T47D (cell line): ENCODE results near the gene CYP51A1.
"Not testable (repeated sequence)": the region's sequence is repeated elsewhere in the genome, so short reads cannot be mapped to it uniquely, and the experiment has no call there.

ENCODE experiments used
- DNase-seq, 2 experiments: peaks; one replicate each; pipeline versions ENCODE4 v3.0.0 to v3.0.0-alpha.2; 2011 to 2012; ENCODE audit warnings: low read depth in 1 of 2, low spot score in 1 of 2
- JUND ChIP-seq: IDR thresholded peaks from 2 replicates; pipeline ENCODE4 v1.6.1; 2012; ENCODE audit warnings: low read depth
- in situ Hi-C: cut with HindIII; loops from 2 replicates; pipeline ENCODE4 v1.10.0; 2016; ENCODE audit warnings: low sequenced_read_pairs, low pct_unique_long_range_greater_than_20kb

CYP51A1 gene

DNA sequence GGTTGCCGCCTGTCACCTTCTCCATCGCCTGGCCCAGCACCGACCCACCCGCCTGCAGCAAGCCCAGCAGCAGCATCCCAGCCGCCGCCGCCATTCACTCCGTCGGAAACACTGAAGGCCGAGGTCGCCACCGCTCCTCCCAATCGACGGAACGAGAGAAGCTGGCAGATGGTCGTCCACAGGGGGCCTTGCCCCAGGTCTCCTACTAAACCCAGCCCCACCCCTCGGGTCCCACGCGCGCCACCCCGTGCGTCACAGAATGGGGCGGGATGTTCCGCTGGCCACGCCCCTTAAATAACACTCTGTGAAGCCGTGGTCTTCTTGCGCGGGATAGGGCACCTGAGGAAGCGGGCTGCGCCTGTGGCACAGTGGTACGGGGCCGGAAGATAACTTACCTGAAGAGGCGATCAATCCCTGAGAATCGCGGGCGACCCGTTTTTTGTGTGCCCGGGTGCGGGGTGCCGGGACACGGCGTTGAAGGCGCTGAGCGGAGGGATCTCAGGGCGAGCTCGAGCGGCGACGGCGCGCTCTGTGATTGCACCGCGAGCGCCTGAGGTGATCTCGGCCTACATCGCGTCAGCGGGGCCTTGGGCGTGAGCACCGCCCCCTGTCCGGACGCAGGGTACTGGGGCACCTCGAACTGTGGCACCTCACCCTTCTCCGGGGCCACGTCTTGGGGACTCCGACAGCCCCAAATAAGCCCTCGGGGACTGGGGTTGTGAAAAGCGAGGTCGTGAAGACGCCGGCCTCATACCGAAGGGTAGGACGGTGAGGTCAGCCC lies at the start of gene CYP51A1:
TSS of gene CYP51A1 (minus strand) at position 207 of the 781 bp plus-strand sequence. CDS start at position 94, 113 bp downstream.
- TF ChIP-seq JUND = no peak
- peak; percentile 68 to 91 for DNase-seq
- in situ Hi-C loops = no loop called here

DNA sequence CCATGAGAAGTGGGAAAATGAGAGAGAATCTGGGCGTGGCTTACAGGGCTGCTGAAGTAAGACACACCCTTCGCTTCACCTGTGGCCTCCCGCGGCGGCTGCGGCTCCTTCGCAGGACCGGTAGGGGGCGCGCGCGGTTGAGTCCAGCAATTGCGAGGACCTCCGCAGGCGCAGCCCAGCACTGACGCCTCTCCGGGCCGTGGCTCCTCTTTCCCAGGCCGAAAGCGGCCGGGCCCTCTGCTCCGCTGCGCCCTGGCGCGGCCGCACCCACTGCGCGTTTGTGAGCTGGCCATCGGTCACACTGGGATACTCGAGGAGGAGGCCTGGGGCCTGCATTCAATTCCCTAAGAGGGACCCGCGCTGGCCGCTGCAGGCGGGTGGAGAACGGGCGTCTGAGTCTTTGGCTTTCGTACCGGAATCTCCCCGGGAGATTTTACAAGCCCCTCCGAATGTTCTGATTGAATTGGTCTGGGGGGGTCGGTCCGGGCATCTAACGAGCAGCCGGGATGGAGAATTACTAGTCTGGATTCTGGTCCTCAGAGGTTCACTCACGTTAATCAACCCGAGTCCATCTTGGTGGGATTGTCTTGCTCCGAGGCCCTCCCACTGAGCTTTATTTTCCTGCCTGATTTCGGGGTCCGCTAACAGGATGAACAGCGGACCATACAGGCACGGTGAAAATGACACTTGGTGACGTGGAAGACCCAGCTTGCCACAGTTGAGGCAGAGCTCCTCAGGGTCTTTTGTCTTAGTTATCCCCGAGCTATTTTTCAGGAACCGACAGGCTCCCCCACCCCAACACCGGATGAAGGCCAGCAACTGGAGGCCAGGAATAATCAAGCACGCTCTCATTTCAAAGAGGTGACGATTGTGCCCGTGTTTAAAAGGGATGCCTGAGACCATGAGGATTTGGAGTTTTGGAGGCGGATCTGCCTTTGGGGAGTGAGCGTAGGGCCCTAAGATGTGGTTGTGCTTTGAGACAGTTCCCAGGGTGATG lies 44.9 kb upstream of the CYP51A1 start, which contains the start of gene LRRD1:
TSS of gene LRRD1 (minus strand) at position 215 of the 997 bp plus-strand sequence. CDS start 13,940 bp downstream, outside the sequence.
- in situ Hi-C loops = no loop called here
- no peak for DNase-seq

DNA sequence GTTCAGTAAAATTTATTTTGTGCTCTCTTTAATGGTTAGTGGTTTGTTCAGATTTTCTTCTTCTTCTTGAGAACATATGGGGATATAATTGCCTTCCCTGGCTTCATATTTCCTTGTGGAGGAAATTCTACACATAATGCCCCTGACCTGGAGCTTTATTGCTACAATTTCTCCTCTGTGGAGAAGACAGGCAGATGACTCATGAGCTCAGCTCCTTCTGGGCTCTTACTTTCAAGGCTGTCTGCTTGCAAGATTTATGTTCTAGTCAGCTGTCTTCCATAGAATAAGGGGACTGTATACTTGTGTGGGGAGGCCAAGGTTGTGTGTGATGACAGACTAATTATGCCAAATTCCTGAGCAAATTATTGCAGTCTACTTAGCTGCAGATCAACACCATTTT lies 43.1 kb upstream of the CYP51A1 start:
- no peak for DNase-seq
- in situ Hi-C loops = no loop called here
- no peak for TF ChIP-seq JUND

More for the DNA sequence above, 44.9 kb upstream of the CYP51A1 start, which contains the start of gene LRRD1:
- no peak for TF ChIP-seq JUND

DNA sequence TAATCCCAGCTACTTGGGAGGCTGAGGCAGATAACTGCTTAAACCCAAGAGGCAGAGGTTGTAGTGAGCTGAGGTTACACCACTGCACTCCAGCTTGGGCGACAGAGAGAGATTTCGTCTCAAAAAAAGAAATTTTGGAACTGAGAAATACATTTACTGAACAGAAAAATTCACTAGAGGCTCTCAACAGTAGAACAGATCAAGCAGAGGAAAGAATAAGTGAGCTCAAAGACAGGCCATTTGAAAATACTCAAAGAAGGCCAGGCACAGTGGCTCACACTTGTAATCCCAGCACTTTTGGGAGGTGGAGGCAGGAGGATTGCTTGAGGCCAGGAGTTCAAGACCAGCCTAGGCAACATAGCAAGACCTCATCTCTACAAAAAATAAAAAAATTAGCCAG lies 35.3 kb upstream of the CYP51A1 start:
- DNase-seq, in situ Hi-C loops: not testable (repeated sequence)

DNA sequence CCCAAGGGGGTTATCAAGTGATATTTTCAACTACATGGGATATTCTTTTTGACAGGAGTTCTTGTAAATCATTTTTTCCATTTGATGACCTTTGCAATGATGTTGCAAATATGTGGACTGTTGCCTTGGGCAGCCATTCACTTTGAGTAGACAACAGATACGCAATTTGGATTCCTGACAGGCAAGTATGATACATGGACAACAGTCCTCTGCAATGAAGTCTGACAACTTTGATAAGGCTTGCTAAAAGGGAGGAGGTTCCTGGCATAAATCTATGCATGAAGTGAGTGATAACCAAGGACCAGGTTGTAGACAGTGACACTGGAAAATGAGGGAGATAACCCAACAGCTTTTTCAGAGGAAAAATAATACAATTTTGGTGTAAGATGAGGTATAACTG lies 27.0 kb upstream of the CYP51A1 start:
- in situ Hi-C loops = no loop called here
- TF ChIP-seq JUND = no peak
- DNase-seq = no peak

DNA sequence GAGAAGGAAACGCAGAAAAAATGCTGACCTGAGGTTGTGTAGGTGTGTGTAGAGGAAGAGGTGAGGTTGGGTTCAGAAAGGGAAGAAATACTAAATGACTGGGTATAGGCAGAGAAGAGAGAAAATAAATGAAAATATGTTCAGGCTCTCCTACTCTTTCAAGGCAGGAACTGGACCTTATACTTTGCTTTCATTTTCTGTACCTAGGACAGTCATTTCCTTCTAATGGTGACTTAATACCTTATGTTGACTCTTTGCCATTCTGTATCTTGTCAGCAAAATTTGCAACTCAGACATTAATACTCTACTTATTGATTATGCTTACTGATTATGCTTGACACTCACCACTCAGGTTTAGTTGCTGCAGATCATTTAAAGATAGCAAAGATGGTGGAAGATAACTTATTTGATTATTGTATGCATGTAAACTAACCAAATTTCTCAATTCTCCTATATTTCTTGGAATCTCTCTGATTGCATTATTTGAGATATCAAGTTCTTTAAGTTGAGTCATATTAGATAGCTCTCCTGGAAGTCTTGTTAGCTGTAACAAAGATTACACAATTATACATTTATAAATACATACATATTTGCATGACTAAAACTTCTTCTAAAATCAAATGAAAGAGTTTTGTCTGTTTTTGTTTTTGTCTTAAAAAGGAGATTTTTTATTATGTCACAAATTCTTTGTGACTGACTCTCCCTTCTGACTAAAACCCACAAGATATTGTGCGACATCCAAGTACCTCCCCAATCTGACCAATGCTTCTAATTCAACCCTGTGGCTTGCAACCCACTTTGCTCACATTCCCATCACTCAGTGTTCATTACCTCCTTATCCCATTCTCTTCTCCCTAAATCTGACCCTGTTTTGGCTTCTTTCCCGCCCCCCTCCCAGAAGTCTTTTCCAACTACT lies 24.6 kb upstream of the CYP51A1 start:
- TF ChIP-seq JUND = no peak
- DNase-seq = no peak
- in situ Hi-C loops = no loop called here

DNA sequence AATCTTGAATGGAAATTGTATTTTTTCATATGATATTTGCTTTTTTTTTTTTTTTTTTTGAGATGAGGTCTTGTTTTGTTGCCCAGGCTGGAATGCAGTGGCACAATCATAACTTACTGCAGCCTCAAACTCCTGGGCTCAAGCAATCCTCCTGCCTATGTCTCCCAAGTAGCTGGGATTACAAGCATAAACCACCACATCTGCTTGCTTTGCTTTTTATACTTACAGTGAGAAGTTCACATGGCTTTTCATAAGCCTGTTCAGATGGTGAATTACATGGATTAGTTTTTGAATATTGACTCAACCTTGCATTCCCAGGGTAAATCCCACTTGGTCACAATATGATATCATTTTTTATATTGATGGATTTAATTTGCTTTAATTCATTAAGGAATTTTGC lies 22.7 kb upstream of the CYP51A1 start:
- DNase-seq = no peak
- in situ Hi-C loops = no loop called here
- TF ChIP-seq JUND = no peak

DNA sequence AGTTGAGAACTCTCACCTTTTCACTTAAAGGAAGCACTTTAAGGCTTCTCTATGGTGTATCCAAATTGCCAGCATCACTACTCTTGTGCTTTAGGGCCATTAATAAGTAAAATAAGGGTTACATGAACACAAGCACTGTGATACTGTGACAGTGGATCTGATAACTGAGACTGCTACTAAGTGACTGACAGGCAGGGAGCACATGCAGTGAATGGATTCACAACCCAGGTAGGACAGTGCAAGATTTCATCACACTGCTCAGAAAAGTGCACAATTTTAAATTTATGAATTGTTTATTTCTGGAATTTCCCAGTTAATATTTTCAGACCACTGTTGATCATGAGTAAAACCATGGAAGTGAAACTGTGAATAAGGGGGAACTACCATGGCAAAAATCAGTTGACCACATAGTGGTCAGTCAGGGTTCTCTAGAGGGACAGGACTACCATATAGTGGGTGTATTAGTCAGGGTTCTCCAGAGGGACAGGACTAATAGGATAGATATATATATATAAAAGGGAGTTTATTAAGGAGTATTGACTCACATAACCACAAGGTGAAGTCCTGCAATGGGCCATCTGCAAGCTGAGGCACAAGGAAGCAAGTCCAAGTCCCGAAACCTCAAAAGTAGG lies 20.9 kb upstream of the CYP51A1 start:
- TF ChIP-seq JUND = no peak
- no peak for DNase-seq
- in situ Hi-C loops = no loop called here

DNA sequence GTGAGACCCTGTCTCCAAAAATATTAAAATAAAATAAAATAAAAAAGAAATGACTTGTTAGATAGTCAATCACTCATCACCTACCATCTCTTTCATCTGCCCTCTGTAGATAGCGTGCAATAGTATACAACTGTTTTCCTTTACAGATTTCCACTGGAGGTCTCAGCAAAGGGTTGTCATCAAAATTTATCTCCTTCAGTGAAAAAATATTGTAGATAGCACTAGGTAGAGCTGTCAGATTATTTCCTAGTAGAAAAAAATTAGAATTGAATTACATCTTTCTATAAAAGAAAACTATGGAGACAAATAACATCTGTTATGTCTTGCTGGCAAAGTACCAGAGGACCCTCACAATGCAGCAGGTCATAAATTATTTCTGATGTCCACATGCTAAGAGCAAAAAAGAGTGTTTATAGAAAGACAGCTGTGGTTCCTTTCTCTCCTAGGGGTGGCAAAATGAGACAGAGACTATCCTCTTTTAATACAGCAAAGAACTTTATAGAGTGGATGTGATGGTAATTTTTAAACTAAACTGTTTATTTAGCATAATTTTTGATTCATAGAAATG lies 16.3 kb upstream of the CYP51A1 start:
- in situ Hi-C loops = no loop called here
- no peak for DNase-seq
- TF ChIP-seq JUND = no peak

DNA sequence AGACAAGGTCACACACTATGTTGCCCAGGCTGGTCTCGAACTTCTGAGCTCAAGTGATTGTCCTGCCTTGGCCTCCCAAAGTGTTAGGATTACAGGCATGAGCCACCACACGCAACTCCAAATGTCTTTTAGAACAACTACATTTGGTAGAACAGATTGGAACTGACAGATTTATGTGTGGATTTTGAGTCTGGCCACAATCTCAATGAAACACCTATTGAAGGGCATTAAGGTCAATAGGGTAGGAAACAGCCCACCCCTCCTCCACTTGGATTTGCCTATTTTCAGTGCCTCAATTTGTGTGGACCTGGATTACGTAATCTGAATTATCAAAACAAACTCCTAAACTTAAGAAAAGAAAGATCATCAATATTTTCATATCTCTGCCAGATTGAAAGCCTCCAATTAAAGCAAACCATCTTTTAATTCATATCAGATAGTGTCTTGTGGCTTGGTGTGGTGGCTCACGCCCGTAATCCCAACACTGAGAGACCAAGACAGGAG lies 15.5 kb upstream of the CYP51A1 start:
- TF ChIP-seq JUND = no peak
- no peak for DNase-seq
- in situ Hi-C loops = no loop called here

DNA sequence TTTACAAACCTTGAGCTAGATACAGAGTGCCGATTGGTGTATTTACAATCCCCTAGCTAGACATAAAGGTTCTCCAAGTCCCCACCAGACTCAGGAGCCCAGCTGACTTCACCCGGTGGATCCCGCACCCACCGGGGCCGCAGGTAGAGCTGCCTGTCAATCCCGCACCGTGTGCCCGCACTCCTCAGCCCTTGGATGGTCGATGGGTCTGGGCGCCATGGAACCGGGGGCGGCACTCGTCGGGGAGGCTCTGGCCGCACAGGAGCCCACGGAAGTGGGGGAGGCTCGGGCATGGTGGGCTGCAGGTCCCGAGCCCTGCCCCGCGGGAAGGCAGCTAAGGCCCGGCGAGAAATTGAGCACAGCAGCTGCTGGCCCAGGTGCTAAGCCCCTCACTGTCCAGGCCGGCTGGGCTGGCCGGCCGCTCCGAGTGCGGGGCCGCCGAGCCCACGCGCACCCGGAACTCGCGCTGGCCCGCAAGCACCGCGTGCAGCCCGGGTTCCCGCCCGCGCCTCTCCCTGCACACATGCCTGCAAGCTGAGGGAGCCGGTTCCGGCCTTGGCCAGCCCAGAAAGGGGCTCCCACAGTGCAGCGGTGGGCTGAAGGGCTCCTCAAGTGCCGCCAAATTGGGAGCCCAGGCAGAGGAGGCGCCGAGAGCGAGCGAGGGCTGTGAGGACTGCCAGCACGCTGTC lies 9.1 kb upstream of the CYP51A1 start:
- in situ Hi-C loops, DNase-seq: not testable (repeated sequence)

DNA sequence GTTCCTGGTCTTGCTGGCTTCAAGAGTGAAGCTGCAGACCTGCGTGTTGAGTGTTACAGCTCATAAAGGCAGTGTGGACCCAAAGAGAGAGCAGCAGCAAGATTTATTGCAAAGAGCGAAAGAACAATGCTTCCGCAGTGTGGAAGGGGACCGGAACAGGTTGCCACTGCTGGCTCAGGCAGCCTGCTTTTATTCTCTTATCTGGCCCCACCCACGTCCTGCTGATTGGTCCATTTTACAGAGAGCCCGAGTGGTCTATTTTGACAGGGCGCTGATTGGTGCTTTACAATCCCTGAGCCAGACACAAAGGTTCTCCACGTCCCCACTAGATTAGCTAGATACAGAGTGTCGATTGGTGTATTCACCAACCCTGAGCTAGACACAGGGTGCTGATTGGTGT lies 8.5 kb upstream of the CYP51A1 start:
- DNase-seq, in situ Hi-C loops: not testable (repeated sequence)
